ENCODE data around the gene TOP1. TPM values are rescaled to one million over a fixed set of nuclear protein-coding genes. Genes with fewer than 3 reads are reported as not detected.

Gene TOP1
- total and polyA plus RNA-seq, 2 of the 4 experiments (the other 2 are of a cell fraction): 14.0 to 21.5 TPM

- Histone ChIP-seq H2AK9ac (replicated peaks; ENCODE audit: low read depth, low read length, poor library complexity) (no peak overlapping the region), H3K9me1 (ENCODE audit: insufficient read depth, low read length) (peaks cover 13% of the 10 kb centered on the region; the same call in 1 of the 2 replicates), H3K56ac (ENCODE audit: extremely low read depth, insufficient read depth, low read length) (no peak overlapping the region), H3K36me3 (ENCODE audit: control insufficient read depth, insufficient read depth, low read length) (peaks cover 18% of the 10 kb centered on the region), H3K9ac (ENCODE audit: low read depth, low read length) (no peak overlapping the region), H3K27ac (ENCODE audit: insufficient read depth, low read length) (no peak overlapping the region), H3K18ac (ENCODE audit: low read depth, low read length) (no peak overlapping the region), H3K9me3 (ENCODE audit: control insufficient read depth, insufficient read depth, low read length) (no peaks in the 10 kb centered on the region), H3K4ac (ENCODE audit: low read depth, low read length) (no peak overlapping the region), H4K20me1 (ENCODE audit: insufficient read depth, low read length) (peaks cover 57% of the 10 kb centered on the region), H3K4me2 (ENCODE audit: low read depth, low read length) (no peak overlapping the region), H2BK15ac (ENCODE audit: low read depth, low read length) (no peak overlapping the region), H2BK5ac (ENCODE audit: low read depth, low read length, poor library complexity, severe bottlenecking) (no peak overlapping the region), H4K91ac (ENCODE audit: insufficient read depth, low read depth, low read length) (no peak overlapping the region), H2BK20ac (ENCODE audit: low read depth, low read length) (no peak overlapping the region), H4K5ac (ENCODE audit: low read depth, low read length) (no peak overlapping the region), H2AK5ac (ENCODE audit: low read depth, low read length) (no peak overlapping the region), H3K79me1 (ENCODE audit: low read depth in 1 of 2, low read length in 2 of 2) (peaks cover 13 to 57% of the 10 kb centered on the region in 2 experiments), H3K4me1 (ENCODE audit: control insufficient read depth, insufficient read depth, low read length) (peaks cover 2% of the 10 kb centered on the region; the same call in 1 of the 2 replicates), H3K27me3 (ENCODE audit: control insufficient read depth, insufficient read depth, low read length) (no peaks in the 10 kb centered on the region), H2AFZ (replicated peaks; ENCODE audit: low read length, poor library complexity) (no peak overlapping the region), H3K14ac (replicated peaks; ENCODE audit: low read depth, low read length) (no peak overlapping the region), H3K4me3 (ENCODE audit: insufficient read depth, low read depth, low read length) (no peak overlapping the region), H3K23ac (ENCODE audit: low read depth, low read length) (no peak overlapping the region), H2BK120ac (ENCODE audit: low read depth, low read length) (no peak overlapping the region), H4K8ac (ENCODE audit: low read depth in 2 of 2, low read length in 2 of 2) (no peak overlapping the region)
- CTCF ChIA-PET: no interaction called here
- TF ChIP-seq POLR2A (IDR thresholded peaks at IDR 0.05; ENCODE audit: low read depth, low read length) (no peak), CEBPB (IDR thresholded peaks at IDR 0.05; ENCODE audit: low read depth, low read length) (no peak), SMC3 (IDR thresholded peaks at IDR 0.05; ENCODE audit: low read depth, low read length) (no peak), CHD1 (IDR thresholded peaks at IDR 0.05; ENCODE audit: low read depth, low read length) (no peak), RAD21 (IDR thresholded peaks at IDR 0.05; ENCODE audit: low read length) (no peak), RFX5 (IDR thresholded peaks at IDR 0.05; ENCODE audit: low read depth, low read length) (no peak), MAFK (IDR thresholded peaks at IDR 0.05; ENCODE audit: low read depth, low read length) (no peak), NFE2L2 (IDR thresholded peaks at IDR 0.05; ENCODE audit: low read depth, low read length) (no peak), MXI1 (IDR thresholded peaks at IDR 0.05; ENCODE audit: borderline replicate concordance, low read depth, low read length) (no peak), BHLHE40 (IDR thresholded peaks at IDR 0.05; ENCODE audit: low read depth, low read length) (no peak), USF2 (IDR thresholded peaks at IDR 0.05; ENCODE audit: low read depth, low read length) (no peak), RCOR1 (IDR thresholded peaks at IDR 0.05; ENCODE audit: insufficient replicate concordance, low read length) (no peak), ELK1 (IDR thresholded peaks at IDR 0.05; ENCODE audit: borderline replicate concordance, low read depth, low read length) (no peak), MAZ (IDR thresholded peaks at IDR 0.05; ENCODE audit: borderline replicate concordance, low read depth, low read length) (no peak)
- POLR2A ChIA-PET (ENCODE audit: unreplicated experiment): no interaction called here
- DNase-seq (no peak), ATAC-seq (ENCODE audit: low read depth) (no peak)
- no TSS peak for BruUV-seq (replicated peaks)
- no CpG with 5 or more reads among the region's 1 CpG for WGBS, 2 experiments (ENCODE audit: extremely low coverage in 2 of 2, insufficient read length in 1 of 2)
- intact Hi-C loops (cut with micrococcal nuclease) (no loop called here), dilution Hi-C loops (cut with HindIII; ENCODE audit: low sequenced_read_pairs, unreplicated experiment) (no loop called here), in situ Hi-C loops (cut with MboI; ENCODE audit: low sequenced_read_pairs) (no loop called here)
These were observed 34.8 kb downstream of the TOP1 start for GRCh38 chr20:41063442-41063841.
